ENCODE data around the gene SOX6.

Gene SOX6

DNA sequence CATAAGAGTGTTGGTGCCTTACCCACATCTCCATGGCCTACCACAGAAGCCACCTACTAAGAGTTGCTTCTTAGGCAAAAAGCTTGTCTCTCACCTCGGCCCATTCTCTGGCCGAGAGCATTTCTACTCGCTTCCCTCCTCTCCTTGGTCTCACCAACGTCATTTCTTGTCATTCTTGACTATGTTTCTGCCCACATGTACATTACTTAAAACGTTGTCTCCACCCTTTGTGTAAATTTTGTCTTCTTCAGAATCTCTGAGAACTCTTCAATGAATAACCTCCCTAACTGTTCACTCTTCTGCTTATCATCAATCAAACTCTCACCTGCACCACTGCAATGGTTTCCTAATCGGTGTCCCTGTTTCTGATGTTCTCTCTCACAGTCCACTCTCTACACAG is 20.1 kb downstream of the SOX6 start:
- TF ChIP-seq FOXP2 (optimal IDR thresholded peaks at IDR 0.05; ENCODE audit: borderline replicate concordance, extremely low read depth, extremely low read length, insufficient read depth) (no peak), POLR2AphosphoS5 (IDR thresholded peaks at IDR 0.05; ENCODE audit: low read depth, low read length) (no peak), TAF1 (IDR thresholded peaks at IDR 0.05; ENCODE audit: borderline replicate concordance, insufficient read depth, low read length) (no peak)
- TF ChIP-seq, protein P1, sequence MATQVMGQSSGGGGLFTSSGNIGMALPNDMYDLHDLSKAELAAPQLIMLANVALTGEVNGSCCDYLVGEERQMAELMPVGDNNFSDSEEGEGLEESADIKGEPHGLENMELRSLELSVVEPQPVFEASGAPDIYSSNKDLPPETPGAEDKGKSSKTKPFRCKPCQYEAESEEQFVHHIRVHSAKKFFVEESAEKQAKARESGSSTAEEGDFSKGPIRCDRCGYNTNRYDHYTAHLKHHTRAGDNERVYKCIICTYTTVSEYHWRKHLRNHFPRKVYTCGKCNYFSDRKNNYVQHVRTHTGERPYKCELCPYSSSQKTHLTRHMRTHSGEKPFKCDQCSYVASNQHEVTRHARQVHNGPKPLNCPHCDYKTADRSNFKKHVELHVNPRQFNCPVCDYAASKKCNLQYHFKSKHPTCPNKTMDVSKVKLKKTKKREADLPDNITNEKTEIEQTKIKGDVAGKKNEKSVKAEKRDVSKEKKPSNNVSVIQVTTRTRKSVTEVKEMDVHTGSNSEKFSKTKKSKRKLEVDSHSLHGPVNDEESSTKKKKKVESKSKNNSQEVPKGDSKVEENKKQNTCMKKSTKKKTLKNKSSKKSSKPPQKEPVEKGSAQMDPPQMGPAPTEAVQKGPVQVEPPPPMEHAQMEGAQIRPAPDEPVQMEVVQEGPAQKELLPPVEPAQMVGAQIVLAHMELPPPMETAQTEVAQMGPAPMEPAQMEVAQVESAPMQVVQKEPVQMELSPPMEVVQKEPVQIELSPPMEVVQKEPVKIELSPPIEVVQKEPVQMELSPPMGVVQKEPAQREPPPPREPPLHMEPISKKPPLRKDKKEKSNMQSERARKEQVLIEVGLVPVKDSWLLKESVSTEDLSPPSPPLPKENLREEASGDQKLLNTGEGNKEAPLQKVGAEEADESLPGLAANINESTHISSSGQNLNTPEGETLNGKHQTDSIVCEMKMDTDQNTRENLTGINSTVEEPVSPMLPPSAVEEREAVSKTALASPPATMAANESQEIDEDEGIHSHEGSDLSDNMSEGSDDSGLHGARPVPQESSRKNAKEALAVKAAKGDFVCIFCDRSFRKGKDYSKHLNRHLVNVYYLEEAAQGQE (IDR thresholded peaks at IDR 0.05; ENCODE audit: insufficient read depth in 1 of 2, low read depth in 2 of 2, low read length in 2 of 2), result no peak

DNA sequence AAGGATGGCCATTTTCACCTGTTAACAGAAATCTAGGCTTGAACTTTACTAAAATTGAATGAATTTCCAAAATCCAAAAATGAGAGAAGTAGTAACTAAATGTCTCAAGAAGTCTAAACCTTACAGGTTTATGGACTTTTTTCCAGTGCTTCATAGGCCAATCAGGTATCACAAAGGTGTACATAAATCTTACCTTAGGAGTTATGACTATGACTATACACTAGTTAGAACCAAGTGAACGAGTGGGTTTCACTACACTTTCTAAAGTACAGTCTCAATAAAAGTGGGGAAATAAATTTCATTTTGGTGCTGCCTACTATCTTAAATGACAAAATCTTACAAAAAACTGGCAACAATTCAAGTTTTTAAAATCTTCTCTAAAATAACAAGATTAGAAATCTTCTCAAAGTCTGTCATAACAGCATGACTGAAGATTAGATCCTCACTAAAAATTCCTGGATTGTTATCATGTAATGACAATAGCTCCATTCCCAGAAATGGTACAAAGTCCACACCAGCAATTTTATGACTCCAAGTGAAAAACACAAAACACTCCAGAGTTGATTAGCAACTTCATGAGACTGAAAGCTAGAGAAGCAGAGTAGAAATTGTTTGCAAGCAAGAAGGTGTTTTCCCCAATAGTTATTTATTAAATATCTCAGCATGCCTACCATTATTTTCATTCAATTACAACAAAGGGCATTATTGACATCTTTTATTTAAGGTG is 20.9 kb downstream of the SOX6 start:
- no peak for TF ChIP-seq FOXP2 (optimal IDR thresholded peaks at IDR 0.05; ENCODE audit: borderline replicate concordance, extremely low read depth, extremely low read length, insufficient read depth)

- TF ChIP-seq TAF1 (IDR thresholded peaks at IDR 0.05; ENCODE audit: borderline replicate concordance, insufficient read depth, low read length), result no peak
- no peak for TF ChIP-seq POLR2AphosphoS5 (IDR thresholded peaks at IDR 0.05; ENCODE audit: low read depth, low read length)
- TF ChIP-seq FOXP2 (optimal IDR thresholded peaks at IDR 0.05; ENCODE audit: borderline replicate concordance, extremely low read depth, extremely low read length, insufficient read depth), result no peak
- TF ChIP-seq, protein P1 (IDR thresholded peaks at IDR 0.05; ENCODE audit: insufficient read depth in 1 of 2, low read depth in 2 of 2, low read length in 2 of 2), result no peak
- TF ChIP-seq SIN3A (IDR thresholded peaks at IDR 0.05; ENCODE audit: borderline replicate concordance, insufficient read depth, low read length), result no peak
Measured at GRCh38 chr11:16326679-16327297, 29.6 kb downstream of the SOX6 start.

- no peak for TF ChIP-seq FOXP2 (optimal IDR thresholded peaks at IDR 0.05; ENCODE audit: borderline replicate concordance, extremely low read depth, extremely low read length, insufficient read depth)
- TF ChIP-seq POLR2AphosphoS5 (IDR thresholded peaks at IDR 0.05; ENCODE audit: low read depth, low read length), result no peak
- no peak for TF ChIP-seq TAF1 (IDR thresholded peaks at IDR 0.05; ENCODE audit: borderline replicate concordance, insufficient read depth, low read length)
- TF ChIP-seq, protein P1 (IDR thresholded peaks at IDR 0.05; ENCODE audit: insufficient read depth in 1 of 2, low read depth in 2 of 2, low read length in 2 of 2), result no peak
- no peak for TF ChIP-seq SIN3A (IDR thresholded peaks at IDR 0.05; ENCODE audit: borderline replicate concordance, insufficient read depth, low read length)
Measured at GRCh38 chr11:16322190-16322589, 34.2 kb downstream of the SOX6 start.

GRCh38 chr11:16321148-16321547 is 35.2 kb downstream of the SOX6 start:
- TF ChIP-seq FOXP2 (optimal IDR thresholded peaks at IDR 0.05; ENCODE audit: borderline replicate concordance, extremely low read depth, extremely low read length, insufficient read depth) (no peak), POLR2AphosphoS5 (IDR thresholded peaks at IDR 0.05; ENCODE audit: low read depth, low read length) (no peak), TAF1 (IDR thresholded peaks at IDR 0.05; ENCODE audit: borderline replicate concordance, insufficient read depth, low read length) (no peak), SIN3A (IDR thresholded peaks at IDR 0.05; ENCODE audit: borderline replicate concordance, insufficient read depth, low read length) (no peak)
- TF ChIP-seq, protein P1 (IDR thresholded peaks at IDR 0.05; ENCODE audit: insufficient read depth in 1 of 2, low read depth in 2 of 2, low read length in 2 of 2), result no peak
